ENCODE results near the gene ENOSF1.

GRCh38 chr18:652131-652530 lies 60.3 kb downstream of the ENOSF1 start:
- TF ChIP-seq CTCF (IDR thresholded peaks at IDR 0.05) (no peak), POLR2A (IDR thresholded peaks at IDR 0.05) (no peak)
